Measurements from ENCODE around the gene TGFBI. TPM values are rescaled to one million over a fixed set of nuclear protein-coding genes. Genes with fewer than 3 reads are reported as not detected.

The TGFBI gene
- 957 and 1,161 TPM in 2 replicates for total RNA-seq

GRCh38 chr5:136028782-136029742 is at the start of gene TGFBI:
TGFBI (plus strand) TSS chr5:136028988; CDS start chr5:136029056, 68 bp downstream.

Other genes with a start within 250 kb of the TGFBI start
- not detected in 2 replicates for gene SLC25A48, start 194.3 kb upstream of the TGFBI start, total RNA-seq
- gene IL9, start 133.1 kb upstream of the TGFBI start, total RNA-seq = not detected in 2 replicates
- gene LECT2, start 74.0 kb upstream of the TGFBI start, total RNA-seq = not detected in 2 replicates
- 32.6 and 41.2 TPM in 2 replicates for gene SMAD5, start 103.9 kb downstream of the TGFBI start, total RNA-seq
- gene SMIM32, start 164.2 kb downstream of the TGFBI start, total RNA-seq = not detected in 2 replicates

Data from cardiac atrium fibroblast (primary cell).